Vagina (tissue), 2 donors: ENCODE data around the gene MYRF. TPM values are rescaled to one million over a fixed set of nuclear protein-coding genes. Genes with fewer than 3 reads are reported as not detected.

Source experiments
- DNase-seq, 2 donors: peaks; one replicate each; pipeline ENCODE4 v3.0.0-alpha.2; 2017; ENCODE audit errors: extremely low spot score in 2 of 2
- H3K27ac ChIP-seq: fragments of 200-600 bp; sonication (generic); one replicate; pipeline ENCODE4 v1.5.1; 2019
- H3K27me3 ChIP-seq: fragments of 200-600 bp; sonication (generic); one replicate; pipeline ENCODE4 v1.5.1; 2019
- H3K36me3 ChIP-seq, 2 donors: fragments of 200-600 bp; sonication (generic); one replicate each; pipeline ENCODE4 v1.5.1; 2017 to 2019
- H3K4me1 ChIP-seq: fragments of 200-600 bp; sonication (generic); one replicate; pipeline ENCODE4 v1.5.1; 2019
- H3K4me3 ChIP-seq, 2 donors: fragments of 200-600 bp; sonication (generic); 1 replicate in 1 of 2; 2 replicates in 1 of 2; pipeline ENCODE4 v1.5.1; 2016 to 2019
- H3K9me3 ChIP-seq: fragments of 200-600 bp; sonication (generic); one replicate; pipeline ENCODE4 v1.5.1; 2019
- CTCF ChIP-seq, 3 experiments: fragments of 450-650 bp in 2 of 3; fragments of 200-600 bp in 1 of 3; sonication (generic) in 1 of 3; IDR thresholded peaks; one replicate each; pipeline ENCODE4 v1.5.1; 2017 to 2019; ENCODE audit warnings: antibody characterized with exemption in 3 of 3, mild to moderate bottlenecking in 2 of 3, moderate library complexity in 2 of 3
- POLR2A ChIP-seq, 2 donors: fragments of 450-650 bp; IDR thresholded peaks; one replicate each; pipeline ENCODE4 v1.6.1; 2017; ENCODE audit warnings: antibody characterized with exemption in 2 of 2, mild to moderate bottlenecking in 2 of 2, moderate library complexity in 2 of 2
- POLR2AphosphoS5 ChIP-seq, 2 donors: sonication (generic); formaldehyde crosslinking; IDR thresholded peaks; one replicate each; pipeline ENCODE4 v1.9.0; 2017; ENCODE audit warnings: antibody characterized with exemption in 2 of 2, mild to moderate bottlenecking in 2 of 2, low read depth in 1 of 2; ENCODE audit not compliant: insufficient read depth in 1 of 2
- intact Hi-C: fragments of 100-400 bp; cut with DNase I; formaldehyde crosslinking; loops from one replicate; pipeline ENCODE4 v1.15.1; 2023
- total RNA-seq: library from RNA; depleted of rRNA; stranded (reverse); fragments of >200 nt; gene quantifications from one replicate; pipeline ENCODE4 v1.2.3, GENCODE V29; 2016

Gene MYRF
- total RNA-seq, 1 donor from 2014 or later, result 0.25 TPM

- Histone ChIP-seq H3K36me3 (no peaks in the 10 kb centered on the region), H3K27ac (no peak overlapping the region), H3K27me3 (no peaks in the 10 kb centered on the region), H3K4me1 (peaks cover 10% of the 10 kb centered on the region), H3K4me3 (no peak overlapping the region), H3K9me3 (no peaks in the 10 kb centered on the region)
- no peak for DNase-seq
- intact Hi-C loops, result no loop called here
- no peak for TF ChIP-seq POLR2AphosphoS5 (IDR thresholded peaks at IDR 0.05; ENCODE audit: insufficient read depth in 1 of 2, low read depth in 1 of 2)
- no peak for TF ChIP-seq CTCF (IDR thresholded peaks at IDR 0.05)
- TF ChIP-seq POLR2A (IDR thresholded peaks at IDR 0.05), result no peak
Observed at GRCh38 chr11:61774411-61774810, 22.0 kb downstream of the MYRF start.

- H3K4me1 ChIP-seq, result peaks cover 10% of the 10 kb centered on the region
- DNase-seq, result no peak
- no peak overlapping the region for H3K27ac ChIP-seq
- no peaks in the 10 kb centered on the region for H3K36me3 ChIP-seq
- no peaks in the 10 kb centered on the region for H3K27me3 ChIP-seq
- no peaks in the 10 kb centered on the region for H3K9me3 ChIP-seq
- intact Hi-C loops, result no loop called here
- no peak overlapping the region for H3K4me3 ChIP-seq
- no peak for TF ChIP-seq CTCF (IDR thresholded peaks at IDR 0.05)
- TF ChIP-seq POLR2AphosphoS5 (IDR thresholded peaks at IDR 0.05; ENCODE audit: insufficient read depth in 1 of 2, low read depth in 1 of 2), result no peak
- no peak for TF ChIP-seq POLR2A (IDR thresholded peaks at IDR 0.05)
Observed at GRCh38 chr11:61775106-61775505, 22.7 kb downstream of the MYRF start.

DNA sequence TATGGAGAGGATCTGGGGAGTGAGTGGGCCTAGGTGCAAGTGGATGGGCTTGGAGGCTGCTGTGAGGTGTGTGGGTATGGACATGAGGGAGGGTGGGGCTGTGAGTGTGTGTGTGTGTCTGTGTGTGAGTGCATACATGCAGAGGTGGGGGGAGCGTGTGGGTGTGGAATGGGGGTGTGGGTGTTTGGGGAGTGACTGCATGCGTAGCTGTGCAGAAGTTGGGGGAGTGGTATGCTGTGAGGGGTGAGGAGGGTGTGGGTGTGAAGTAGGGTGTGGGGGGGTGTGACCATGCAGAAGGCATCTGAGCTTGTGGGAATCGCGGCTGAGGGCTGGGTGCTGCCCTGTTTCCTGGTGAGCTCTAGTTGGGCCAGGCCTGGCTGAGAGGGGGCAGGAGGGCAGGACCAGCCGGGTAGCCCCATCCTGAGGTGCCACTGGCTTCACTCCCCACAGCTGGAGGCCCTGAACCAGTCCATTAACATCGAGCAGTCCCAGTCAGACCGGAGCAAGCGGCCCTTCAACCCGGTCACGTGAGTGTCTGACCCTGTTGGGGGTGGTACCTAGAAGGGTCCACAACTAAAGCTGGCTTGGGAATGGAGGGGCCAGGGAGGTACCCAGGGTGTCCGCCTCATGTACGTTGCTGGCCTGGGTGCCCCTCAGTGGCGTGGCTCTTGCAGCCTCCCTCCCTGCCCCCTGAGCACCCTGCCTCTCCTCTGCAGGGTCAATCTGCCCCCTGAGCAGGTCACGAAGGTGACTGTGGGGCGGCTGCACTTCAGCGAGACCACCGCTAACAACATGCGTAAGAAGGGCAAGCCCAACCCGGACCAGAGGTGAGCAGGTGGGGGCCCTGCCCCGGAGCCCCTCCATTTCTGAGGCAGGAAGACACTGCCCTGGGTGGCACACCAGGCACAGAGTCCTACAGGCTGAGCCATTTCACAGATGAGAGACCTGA lies 23.4 kb downstream of the MYRF start:
- no peaks in the 10 kb centered on the region for H3K27me3 ChIP-seq

DNA sequence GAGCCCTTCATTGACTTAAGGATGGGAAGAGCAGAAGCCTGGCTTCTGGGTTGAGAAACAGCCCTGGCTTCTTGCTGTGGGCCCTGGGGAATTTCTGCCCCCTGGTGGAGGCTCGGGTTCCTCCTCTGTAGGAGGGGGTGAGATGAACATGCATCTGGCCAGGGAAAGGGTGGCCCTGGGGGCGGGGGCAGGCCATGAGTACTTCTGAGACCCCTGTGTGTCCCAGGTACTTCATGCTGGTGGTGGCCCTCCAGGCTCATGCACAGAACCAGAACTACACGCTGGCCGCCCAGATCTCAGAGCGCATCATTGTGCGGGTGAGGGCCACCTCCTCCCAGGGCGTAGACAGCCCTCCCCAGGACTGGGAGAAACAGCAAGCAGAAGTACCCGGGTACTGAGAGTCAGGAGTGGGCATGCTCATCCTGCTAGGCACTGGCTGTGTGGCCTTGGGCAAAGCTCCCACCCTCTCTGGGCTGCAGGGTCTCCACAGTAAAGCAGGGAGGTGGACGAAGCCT lies 24.2 kb downstream of the MYRF start:
- Histone ChIP-seq H3K9me3 (no peaks in the 10 kb centered on the region), H3K27ac (no peak overlapping the region), H3K36me3 (no peaks in the 10 kb centered on the region), H3K4me3 (no peak overlapping the region), H3K4me1 (peaks cover 10% of the 10 kb centered on the region), H3K27me3 (no peaks in the 10 kb centered on the region)
- intact Hi-C loops, result no loop called here
- no peak for DNase-seq
- TF ChIP-seq CTCF (IDR thresholded peaks at IDR 0.05) (no peak), POLR2AphosphoS5 (IDR thresholded peaks at IDR 0.05; ENCODE audit: insufficient read depth in 1 of 2, low read depth in 1 of 2) (no peak), POLR2A (IDR thresholded peaks at IDR 0.05) (no peak)

More for the DNA sequence above, 23.4 kb downstream of the MYRF start:
- no peak for DNase-seq
- intact Hi-C loops, result no loop called here
- Histone ChIP-seq H3K9me3 (no peaks in the 10 kb centered on the region), H3K27ac (no peak overlapping the region), H3K4me3 (no peak overlapping the region), H3K4me1 (peaks cover 10% of the 10 kb centered on the region), H3K36me3 (no peaks in the 10 kb centered on the region)
- TF ChIP-seq POLR2AphosphoS5 (IDR thresholded peaks at IDR 0.05; ENCODE audit: insufficient read depth in 1 of 2, low read depth in 1 of 2) (no peak), POLR2A (IDR thresholded peaks at IDR 0.05) (no peak), CTCF (IDR thresholded peaks at IDR 0.05) (no peak)
